ENCODE measurements around the gene SPECC1L.
"Not testable (repeated sequence)": the region's sequence is repeated elsewhere in the genome, so short reads cannot be mapped to it uniquely, and the experiment has no call there.

The SPECC1L gene

GRCh38 chr22:24245584-24246561, 24.8 kb upstream of the SPECC1L start:
- FAIRE-seq = not testable (repeated sequence)

GRCh38 chr22:24247011-24247507, 23.6 kb upstream of the SPECC1L start:
- no peak for FAIRE-seq
- no peak for DNase-seq (ENCODE audit: insufficient read length, low spot score)

More at GRCh38 chr22:24245584-24246561, 24.8 kb upstream of the SPECC1L start:
- not testable (repeated sequence) for DNase-seq (ENCODE audit: insufficient read length, low spot score)

- DNase-seq (ENCODE audit: insufficient read length, low spot score) (peak; percentile 81), FAIRE-seq (no peak)
Measured at GRCh38 chr22:24247564-24248344, 22.9 kb upstream of the SPECC1L start.

- DNase-seq (ENCODE audit: insufficient read length, low spot score); FAIRE-seq: not testable (repeated sequence)
Measured at GRCh38 chr22:24248611-24249010, 22.0 kb upstream of the SPECC1L start.

- DNase-seq (ENCODE audit: insufficient read length, low spot score); FAIRE-seq: not testable (repeated sequence)
Measured at GRCh38 chr22:24249413-24249812, 21.2 kb upstream of the SPECC1L start.

GRCh38 chr22:24251286-24251685, 19.3 kb upstream of the SPECC1L start:
- FAIRE-seq = not testable (repeated sequence)

GRCh38 chr22:24253126-24253525, 17.5 kb upstream of the SPECC1L start:
- not testable (repeated sequence) for DNase-seq (ENCODE audit: insufficient read length, low spot score); FAIRE-seq

More at GRCh38 chr22:24251286-24251685, 19.3 kb upstream of the SPECC1L start:
- DNase-seq (ENCODE audit: insufficient read length, low spot score) = not testable (repeated sequence)

- not testable (repeated sequence) for DNase-seq (ENCODE audit: insufficient read length, low spot score); FAIRE-seq
Measured at GRCh38 chr22:24256136-24256535, 14.5 kb upstream of the SPECC1L start.

GRCh38 chr22:24256736-24257135, 13.9 kb upstream of the SPECC1L start:
- not testable (repeated sequence) for FAIRE-seq

GRCh38 chr22:24259459-24259858, 11.2 kb upstream of the SPECC1L start:
- not testable (repeated sequence) for FAIRE-seq; DNase-seq (ENCODE audit: insufficient read length, low spot score)

More at GRCh38 chr22:24256736-24257135, 13.9 kb upstream of the SPECC1L start:
- not testable (repeated sequence) for DNase-seq (ENCODE audit: insufficient read length, low spot score)

- not testable (repeated sequence) for FAIRE-seq
Measured at GRCh38 chr22:24262185-24262749, 8.4 kb upstream of the SPECC1L start.

GRCh38 chr22:24263479-24263878, 7.2 kb upstream of the SPECC1L start:
- not testable (repeated sequence) for FAIRE-seq; DNase-seq (ENCODE audit: insufficient read length, low spot score)

More at GRCh38 chr22:24262185-24262749, 8.4 kb upstream of the SPECC1L start:
- DNase-seq (ENCODE audit: insufficient read length, low spot score) = not testable (repeated sequence)

- not testable (repeated sequence) for FAIRE-seq; DNase-seq (ENCODE audit: insufficient read length, low spot score)
Measured at GRCh38 chr22:24264329-24264896, 6.2 kb upstream of the SPECC1L start.

- no peak for DNase-seq (ENCODE audit: insufficient read length, low spot score)
- FAIRE-seq = no peak
Measured at GRCh38 chr22:24265734-24266133, 4.9 kb upstream of the SPECC1L start.

GRCh38 chr22:24266495-24266894, 4.1 kb upstream of the SPECC1L start:
- not testable (repeated sequence) for DNase-seq (ENCODE audit: insufficient read length, low spot score); FAIRE-seq

GRCh38 chr22:24271386-24271854, 789 bp downstream of the SPECC1L start:
- FAIRE-seq (no peak), DNase-seq (ENCODE audit: insufficient read length, low spot score) (no peak)

GRCh38 chr22:24273031-24273430, 2.4 kb downstream of the SPECC1L start:
- FAIRE-seq; DNase-seq (ENCODE audit: insufficient read length, low spot score): not testable (repeated sequence)

GRCh38 chr22:24273906-24274305, 3.3 kb downstream of the SPECC1L start:
- not testable (repeated sequence) for FAIRE-seq; DNase-seq (ENCODE audit: insufficient read length, low spot score)

- FAIRE-seq; DNase-seq (ENCODE audit: insufficient read length, low spot score): not testable (repeated sequence)
Measured at GRCh38 chr22:24274696-24275405, 4.2 kb downstream of the SPECC1L start.

All from HTR-8/SVneo (cell line).